Ramos (cell line): ENCODE results near the gene SH3RF2.
"Not testable (repeated sequence)": the region's sequence is repeated elsewhere in the genome, so short reads cannot be mapped to it uniquely, and the experiment has no call there.

Experiments used
- in situ Hi-C: fragments of 300-500 bp; cut with MboI; formaldehyde crosslinking; loops from one replicate; pipeline ENCODE4 v1.14.3; 2022; ENCODE audit warnings: low sequenced_read_pairs; ENCODE audit not compliant: unreplicated experiment

Gene SH3RF2

GRCh38 chr5:146070746-146071145, 134.4 kb downstream of the SH3RF2 start:
- in situ Hi-C loops = no loop called here

DNA sequence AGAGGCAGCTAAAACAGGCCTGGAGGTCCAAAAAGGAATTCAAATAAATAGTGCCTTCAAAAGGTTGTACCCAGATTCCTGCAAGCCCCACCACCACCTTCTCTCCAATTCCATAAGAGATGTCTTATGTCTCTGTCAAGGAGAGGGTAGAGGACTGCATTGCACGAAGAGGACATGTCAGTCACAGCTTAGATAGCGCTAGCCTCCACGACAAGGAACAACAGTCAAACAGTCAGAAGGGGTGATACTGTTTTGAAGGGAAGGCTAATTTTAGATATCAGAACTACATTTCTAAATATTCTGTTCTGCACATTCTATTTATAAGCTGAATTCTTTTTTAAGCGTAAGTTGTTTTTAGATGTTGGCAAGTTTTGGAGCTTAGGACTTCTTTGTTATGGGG, 134.8 kb downstream of the SH3RF2 start:
- in situ Hi-C loops = no loop called here

DNA sequence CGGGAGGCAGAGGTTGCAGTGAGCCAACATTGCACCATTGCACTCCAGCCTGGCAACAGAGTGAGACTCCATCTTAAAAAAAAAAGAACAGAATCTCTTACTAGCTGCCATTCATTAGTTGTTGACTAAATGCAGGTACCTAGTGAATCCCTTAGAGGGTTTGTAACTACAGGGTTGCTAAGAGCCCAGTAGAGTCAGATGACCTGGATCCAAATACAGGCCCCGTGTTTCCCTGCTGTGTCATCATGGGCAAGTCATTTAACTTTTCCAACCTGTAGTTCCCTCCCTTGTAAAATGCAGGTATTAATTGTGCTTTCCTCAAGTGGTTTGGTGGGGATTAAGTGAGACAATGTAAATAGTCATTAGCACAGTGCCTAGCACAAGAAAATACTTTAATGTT, 136.2 kb downstream of the SH3RF2 start:
- in situ Hi-C loops = no loop called here

GRCh38 chr5:146073239-146073900, 137.0 kb downstream of the SH3RF2 start:
- in situ Hi-C loops = no loop called here

GRCh38 chr5:146076028-146076427, 139.7 kb downstream of the SH3RF2 start:
- in situ Hi-C loops = no loop called here

- in situ Hi-C loops = no loop called here
These were observed 140.1 kb downstream of the SH3RF2 start for GRCh38 chr5:146076455-146076854.

DNA sequence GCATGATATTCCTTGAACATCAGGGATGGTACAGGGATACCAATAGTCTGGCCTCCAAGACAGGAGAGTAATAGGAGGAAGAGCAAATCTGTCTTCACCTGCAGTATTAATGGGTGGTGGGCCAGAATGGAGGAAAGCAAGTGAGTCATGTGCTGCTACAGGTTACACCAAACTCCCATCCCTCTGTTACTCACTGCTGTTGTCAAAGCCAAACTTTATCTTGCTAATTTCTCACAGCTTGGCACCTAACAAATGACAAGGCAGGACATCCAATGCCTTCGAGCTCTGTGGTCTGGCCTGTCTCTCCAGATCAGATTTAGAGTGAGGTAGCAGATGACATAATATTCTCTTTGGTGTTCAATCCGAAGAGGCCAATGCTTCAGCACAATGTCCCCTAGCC, 142.2 kb downstream of the SH3RF2 start:
- in situ Hi-C loops = no loop called here

GRCh38 chr5:146079695-146080373, 143.5 kb downstream of the SH3RF2 start:
- in situ Hi-C loops = no loop called here

DNA sequence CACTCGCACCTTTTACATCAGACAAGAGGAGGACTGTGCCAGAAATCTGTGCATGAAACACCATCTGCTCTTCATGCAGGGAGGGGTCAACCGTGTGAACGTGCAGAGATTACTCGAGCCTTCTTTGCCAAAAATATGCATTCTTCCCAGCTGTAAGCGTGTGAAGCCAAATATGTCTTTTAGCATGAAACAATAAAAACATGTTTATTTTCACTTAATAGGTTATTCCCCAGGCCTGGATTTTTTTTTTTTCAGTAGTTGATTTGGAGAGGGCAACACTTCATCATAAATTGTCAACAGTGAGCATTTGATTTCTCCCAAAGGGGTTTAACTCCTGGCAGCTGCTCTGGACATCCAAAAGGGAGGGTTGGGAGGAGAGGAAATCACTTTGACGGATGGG, 145.2 kb downstream of the SH3RF2 start:
- in situ Hi-C loops = no loop called here

- in situ Hi-C loops = no loop called here
These were observed 146.4 kb downstream of the SH3RF2 start for GRCh38 chr5:146082798-146083197.

DNA sequence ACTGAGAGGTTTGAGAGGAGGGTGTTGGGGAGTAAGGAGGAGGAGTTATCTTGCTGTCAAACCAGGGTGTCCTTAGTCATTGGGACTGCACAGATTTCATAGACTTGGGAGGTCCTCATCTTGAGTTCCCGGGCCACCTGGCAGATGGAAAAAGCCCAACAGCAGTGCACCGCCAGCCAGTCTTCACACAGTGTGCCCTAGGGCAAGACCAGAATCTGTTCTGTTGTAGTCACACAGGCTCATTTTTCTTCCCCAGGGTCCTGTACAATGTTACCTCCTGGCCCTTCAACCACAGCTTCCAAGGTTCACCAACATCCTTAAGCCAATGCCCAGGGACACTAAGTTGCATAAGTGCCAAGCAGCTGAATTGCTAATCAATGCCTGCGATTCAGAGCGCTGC, 148.0 kb downstream of the SH3RF2 start:
- in situ Hi-C loops = no loop called here

DNA sequence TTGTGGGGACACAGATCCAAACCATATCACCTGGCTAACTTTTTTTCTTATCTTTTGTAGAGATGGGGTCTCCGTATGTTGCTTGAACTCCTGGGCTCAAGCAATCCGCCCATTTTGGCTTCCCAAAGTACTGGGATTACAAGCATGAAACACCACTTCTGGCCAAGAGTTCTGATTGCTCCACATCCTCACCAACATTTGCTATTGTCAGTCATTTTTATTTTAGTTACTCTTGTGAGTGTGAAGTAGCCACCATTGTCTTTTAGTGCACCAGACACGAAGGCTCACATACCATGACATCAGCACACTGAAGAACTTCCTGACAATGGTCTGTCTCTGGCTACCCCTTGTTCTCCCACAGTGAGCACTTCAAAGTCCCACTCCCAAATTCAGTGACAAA, 151.7 kb downstream of the SH3RF2 start:
- in situ Hi-C loops = no loop called here

- in situ Hi-C loops = no loop called here
These were observed 152.9 kb downstream of the SH3RF2 start for GRCh38 chr5:146089287-146089686.

DNA sequence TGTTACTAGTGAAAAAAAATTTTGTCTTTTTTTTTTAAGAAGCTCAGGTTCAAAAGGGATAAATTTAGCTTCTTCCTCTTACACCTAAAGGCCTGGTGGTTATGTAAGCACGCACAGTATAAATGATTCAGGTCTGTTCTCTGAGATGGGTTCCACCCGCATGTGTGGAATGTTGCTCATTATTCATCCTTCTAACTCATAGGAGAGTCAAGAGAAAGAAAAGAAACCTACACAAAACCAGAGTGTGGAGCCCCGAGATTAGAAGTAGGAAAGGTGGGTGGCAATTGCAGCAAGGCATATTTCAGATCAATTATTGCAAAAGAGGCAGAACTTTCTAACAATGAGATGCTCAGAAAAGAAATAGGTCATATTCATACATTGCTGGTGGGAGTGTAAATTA, 155.5 kb downstream of the SH3RF2 start:
- in situ Hi-C loops = no loop called here

- in situ Hi-C loops = no loop called here
These were observed 161.7 kb downstream of the SH3RF2 start for GRCh38 chr5:146098047-146098446.

GRCh38 chr5:146101646-146102045, 165.3 kb downstream of the SH3RF2 start:
- in situ Hi-C loops = no loop called here

GRCh38 chr5:146103594-146103993, 167.2 kb downstream of the SH3RF2 start:
- in situ Hi-C loops = no loop called here

- in situ Hi-C loops = no loop called here
These were observed 169.1 kb downstream of the SH3RF2 start, which contains the start of gene PLAC8L1 for GRCh38 chr5:146105477-146105876. PLAC8L1 (minus strand) TSS chr5:146105577; CDS start chr5:146104311, 1,266 bp downstream.

DNA sequence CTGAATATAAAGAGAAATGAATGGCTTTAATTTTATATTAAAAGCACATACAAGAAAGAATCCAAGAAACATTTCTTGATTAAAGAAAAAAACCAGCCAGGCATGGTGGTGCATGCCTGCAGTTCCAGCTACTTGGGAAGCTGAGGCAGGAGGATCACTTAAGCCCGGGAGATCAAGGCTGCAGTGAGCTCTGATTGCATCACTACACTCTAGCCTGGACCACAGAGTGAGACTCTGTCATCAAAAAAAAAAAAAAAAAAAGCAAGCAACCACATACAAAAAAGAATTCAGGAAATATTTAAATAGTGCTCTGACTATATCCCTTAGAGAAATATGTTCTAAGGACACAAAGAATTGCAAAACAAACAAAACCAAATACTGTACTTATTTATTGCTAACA, 171.5 kb downstream of the SH3RF2 start:
- in situ Hi-C loops = no loop called here

DNA sequence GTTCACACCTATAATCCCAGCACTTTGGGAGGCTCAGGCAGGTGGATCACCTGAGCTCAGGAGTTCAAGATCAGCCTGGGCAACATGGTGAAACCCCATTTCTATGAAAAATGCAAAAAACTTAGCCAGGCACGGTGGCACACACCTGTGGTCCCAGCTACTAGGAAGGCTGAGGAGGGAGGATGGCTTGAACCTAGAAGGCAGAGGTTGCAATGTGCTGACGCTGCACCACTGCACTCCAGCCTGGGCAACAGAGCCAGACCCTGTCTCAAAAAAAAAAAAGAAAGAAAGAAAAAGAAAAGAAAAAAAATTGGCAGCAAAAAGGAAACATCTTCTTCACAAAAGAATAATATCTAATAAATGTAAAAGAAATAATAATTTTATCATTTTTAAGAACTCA, 172.5 kb downstream of the SH3RF2 start:
- in situ Hi-C loops = not testable (repeated sequence)

GRCh38 chr5:146109379-146109778, 173.0 kb downstream of the SH3RF2 start:
- in situ Hi-C loops = no loop called here

GRCh38 chr5:146111409-146111808, 175.0 kb downstream of the SH3RF2 start:
- in situ Hi-C loops = no loop called here
